WTC11 (cell line): ENCODE data around the gene ZER1.

Source experiments
- CREM ChIP-seq: sonication (generic); formaldehyde crosslinking; IDR thresholded peaks from 2 replicates; pipeline ENCODE4 v1.8.1; 2022; ENCODE audit warnings: mild to moderate bottlenecking, missing genetic modification reagents, moderate library complexity
- E2F4 ChIP-seq: sonication (generic); formaldehyde crosslinking; IDR thresholded peaks from 2 replicates; pipeline ENCODE4 v1.8.1; 2022; ENCODE audit warnings: low read depth, mild to moderate bottlenecking, moderate library complexity, missing genetic modification reagents, borderline replicate concordance
- ELF4 ChIP-seq: sonication (generic); formaldehyde crosslinking; IDR thresholded peaks from 2 replicates; pipeline ENCODE4 v1.8.1; 2022; ENCODE audit warnings: low read depth, mild to moderate bottlenecking, moderate library complexity, missing genetic modification reagents
- ESRRA ChIP-seq: sonication (generic); formaldehyde crosslinking; IDR thresholded peaks from 2 replicates; pipeline ENCODE4 v1.8.1; 2022; ENCODE audit warnings: mild to moderate bottlenecking, missing genetic modification reagents, borderline replicate concordance
- ETV6 ChIP-seq: sonication (generic); formaldehyde crosslinking; IDR thresholded peaks from 2 replicates; pipeline ENCODE4 v1.8.1; 2022; ENCODE audit warnings: mild to moderate bottlenecking, missing genetic modification reagents
- MAX ChIP-seq: sonication (generic); formaldehyde crosslinking; IDR thresholded peaks from 2 replicates; pipeline ENCODE4 v1.8.0; 2022; ENCODE audit warnings: mild to moderate bottlenecking, missing genetic modification reagents
- NFE2L1 ChIP-seq: sonication (generic); formaldehyde crosslinking; IDR thresholded peaks from 2 replicates; pipeline ENCODE4 v1.8.1; 2023; ENCODE audit warnings: missing genetic modification reagents
- NFYB ChIP-seq: sonication (generic); formaldehyde crosslinking; conservative IDR thresholded peaks from 2 replicates; pipeline ENCODE4 v1.8.0; 2022; ENCODE audit warnings: low read depth, missing genetic modification reagents
- NR2C2 ChIP-seq: sonication (generic); formaldehyde crosslinking; IDR thresholded peaks from 2 replicates; pipeline ENCODE4 v1.8.0; 2022; ENCODE audit warnings: mild to moderate bottlenecking, missing genetic modification reagents
- TCF7 ChIP-seq: sonication (generic); formaldehyde crosslinking; IDR thresholded peaks from 2 replicates; pipeline ENCODE4 v1.8.0; 2022; ENCODE audit warnings: mild to moderate bottlenecking, low read depth, missing genetic modification reagents, moderate library complexity
- ZNF423 ChIP-seq: fragments of 250-450 bp; sonication (Bioruptor Pico); IDR thresholded peaks from 2 replicates; pipeline ENCODE4 v2.1.2; 2022; ENCODE audit warnings: mild to moderate bottlenecking, moderate library complexity
- TF ChIP-seq, protein P1 (sequence below): fragments of 200-600 bp; IDR thresholded peaks from 2 replicates; pipeline ENCODE4 v1.8.0; 2022; ENCODE audit warnings: antibody characterized with exemption
- TF ChIP-seq, protein P2 (sequence below): sonication (generic); formaldehyde crosslinking; conservative IDR thresholded peaks from 2 replicates; pipeline ENCODE4 v1.8.1; 2022; ENCODE audit warnings: mild to moderate bottlenecking, missing genetic modification reagents
- TF ChIP-seq, protein P3 (sequence below): sonication (generic); formaldehyde crosslinking; IDR thresholded peaks from 2 replicates; pipeline ENCODE4 v1.8.0; 2022; ENCODE audit warnings: missing genetic modification reagents

GRCh38 chr9:128720841-128721486 is 50.8 kb downstream of the ZER1 start:
- TF ChIP-seq NR2C2 (CRISPR knock-in tag) (no peak), ESRRA (no peak), ELF4 (CRISPR knock-in tag) (no peak), TCF7 (CRISPR knock-in tag) (no peak), ZNF423 (CRISPR knock-in tag) (no peak), E2F4 (CRISPR knock-in tag) (no peak), CREM (no peak), NFYB (CRISPR knock-in tag) (no peak), NFE2L1 (CRISPR knock-in tag) (no peak), ETV6 (no peak), MAX (CRISPR knock-in tag) (no peak)
- TF ChIP-seq, protein P1, sequence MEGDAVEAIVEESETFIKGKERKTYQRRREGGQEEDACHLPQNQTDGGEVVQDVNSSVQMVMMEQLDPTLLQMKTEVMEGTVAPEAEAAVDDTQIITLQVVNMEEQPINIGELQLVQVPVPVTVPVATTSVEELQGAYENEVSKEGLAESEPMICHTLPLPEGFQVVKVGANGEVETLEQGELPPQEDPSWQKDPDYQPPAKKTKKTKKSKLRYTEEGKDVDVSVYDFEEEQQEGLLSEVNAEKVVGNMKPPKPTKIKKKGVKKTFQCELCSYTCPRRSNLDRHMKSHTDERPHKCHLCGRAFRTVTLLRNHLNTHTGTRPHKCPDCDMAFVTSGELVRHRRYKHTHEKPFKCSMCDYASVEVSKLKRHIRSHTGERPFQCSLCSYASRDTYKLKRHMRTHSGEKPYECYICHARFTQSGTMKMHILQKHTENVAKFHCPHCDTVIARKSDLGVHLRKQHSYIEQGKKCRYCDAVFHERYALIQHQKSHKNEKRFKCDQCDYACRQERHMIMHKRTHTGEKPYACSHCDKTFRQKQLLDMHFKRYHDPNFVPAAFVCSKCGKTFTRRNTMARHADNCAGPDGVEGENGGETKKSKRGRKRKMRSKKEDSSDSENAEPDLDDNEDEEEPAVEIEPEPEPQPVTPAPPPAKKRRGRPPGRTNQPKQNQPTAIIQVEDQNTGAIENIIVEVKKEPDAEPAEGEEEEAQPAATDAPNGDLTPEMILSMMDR, result no peak
- TF ChIP-seq, protein P2, sequence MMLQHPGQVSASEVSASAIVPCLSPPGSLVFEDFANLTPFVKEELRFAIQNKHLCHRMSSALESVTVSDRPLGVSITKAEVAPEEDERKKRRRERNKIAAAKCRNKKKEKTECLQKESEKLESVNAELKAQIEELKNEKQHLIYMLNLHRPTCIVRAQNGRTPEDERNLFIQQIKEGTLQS (CRISPR knock-in tag), result no peak
- TF ChIP-seq, protein P3, sequence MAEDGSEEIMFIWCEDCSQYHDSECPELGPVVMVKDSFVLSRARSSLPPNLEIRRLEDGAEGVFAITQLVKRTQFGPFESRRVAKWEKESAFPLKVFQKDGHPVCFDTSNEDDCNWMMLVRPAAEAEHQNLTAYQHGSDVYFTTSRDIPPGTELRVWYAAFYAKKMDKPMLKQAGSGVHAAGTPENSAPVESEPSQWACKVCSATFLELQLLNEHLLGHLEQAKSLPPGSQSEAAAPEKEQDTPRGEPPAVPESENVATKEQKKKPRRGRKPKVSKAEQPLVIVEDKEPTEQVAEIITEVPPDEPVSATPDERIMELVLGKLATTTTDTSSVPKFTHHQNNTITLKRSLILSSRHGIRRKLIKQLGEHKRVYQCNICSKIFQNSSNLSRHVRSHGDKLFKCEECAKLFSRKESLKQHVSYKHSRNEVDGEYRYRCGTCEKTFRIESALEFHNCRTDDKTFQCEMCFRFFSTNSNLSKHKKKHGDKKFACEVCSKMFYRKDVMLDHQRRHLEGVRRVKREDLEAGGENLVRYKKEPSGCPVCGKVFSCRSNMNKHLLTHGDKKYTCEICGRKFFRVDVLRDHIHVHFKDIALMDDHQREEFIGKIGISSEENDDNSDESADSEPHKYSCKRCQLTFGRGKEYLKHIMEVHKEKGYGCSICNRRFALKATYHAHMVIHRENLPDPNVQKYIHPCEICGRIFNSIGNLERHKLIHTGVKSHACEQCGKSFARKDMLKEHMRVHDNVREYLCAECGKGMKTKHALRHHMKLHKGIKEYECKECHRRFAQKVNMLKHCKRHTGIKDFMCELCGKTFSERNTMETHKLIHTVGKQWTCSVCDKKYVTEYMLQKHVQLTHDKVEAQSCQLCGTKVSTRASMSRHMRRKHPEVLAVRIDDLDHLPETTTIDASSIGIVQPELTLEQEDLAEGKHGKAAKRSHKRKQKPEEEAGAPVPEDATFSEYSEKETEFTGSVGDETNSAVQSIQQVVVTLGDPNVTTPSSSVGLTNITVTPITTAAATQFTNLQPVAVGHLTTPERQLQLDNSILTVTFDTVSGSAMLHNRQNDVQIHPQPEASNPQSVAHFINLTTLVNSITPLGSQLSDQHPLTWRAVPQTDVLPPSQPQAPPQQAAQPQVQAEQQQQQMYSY (CRISPR knock-in tag), result no peak
